Measurements from ENCODE around the gene RGS9BP. TPM values are rescaled to one million over a fixed set of nuclear protein-coding genes. Genes with fewer than 3 reads are reported as not detected.

The RGS9BP gene
- total RNA-seq, 2 donors from 2014 or later, result 0.42 TPM; not detected in 1

DNA sequence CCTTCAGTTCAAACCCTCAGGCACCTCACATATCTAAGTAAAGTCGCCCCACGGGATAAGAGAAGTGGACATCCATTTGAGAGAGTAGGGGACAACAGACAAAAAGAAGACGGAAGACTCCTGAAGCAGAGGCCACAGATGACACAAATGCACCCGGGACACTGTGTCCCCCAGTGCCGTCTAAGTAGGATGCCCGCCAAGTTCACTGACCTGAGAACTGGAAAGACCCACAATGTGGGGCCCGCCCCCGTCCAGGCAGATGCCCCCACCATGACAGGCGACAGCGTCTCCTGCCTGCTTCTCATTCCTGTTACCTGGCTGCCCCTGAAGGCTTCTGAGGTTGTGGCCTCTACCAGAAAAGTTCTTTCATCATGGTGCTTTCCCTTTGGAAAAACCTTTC lies 17.6 kb upstream of the RGS9BP start:
- peaks cover 9% of the 10 kb centered on the region for H3K36me3 ChIP-seq

GRCh38 chr19:32658527-32658926 lies 17.1 kb upstream of the RGS9BP start:
- H3K36me3 ChIP-seq, result peaks cover 9% of the 10 kb centered on the region
- ATAC-seq (ENCODE audit: insufficient number of reproducible peaks, low FRiP score, low read depth), result no peak
- H3K27ac ChIP-seq, result no peak overlapping the region
- TF ChIP-seq, protein P1, sequence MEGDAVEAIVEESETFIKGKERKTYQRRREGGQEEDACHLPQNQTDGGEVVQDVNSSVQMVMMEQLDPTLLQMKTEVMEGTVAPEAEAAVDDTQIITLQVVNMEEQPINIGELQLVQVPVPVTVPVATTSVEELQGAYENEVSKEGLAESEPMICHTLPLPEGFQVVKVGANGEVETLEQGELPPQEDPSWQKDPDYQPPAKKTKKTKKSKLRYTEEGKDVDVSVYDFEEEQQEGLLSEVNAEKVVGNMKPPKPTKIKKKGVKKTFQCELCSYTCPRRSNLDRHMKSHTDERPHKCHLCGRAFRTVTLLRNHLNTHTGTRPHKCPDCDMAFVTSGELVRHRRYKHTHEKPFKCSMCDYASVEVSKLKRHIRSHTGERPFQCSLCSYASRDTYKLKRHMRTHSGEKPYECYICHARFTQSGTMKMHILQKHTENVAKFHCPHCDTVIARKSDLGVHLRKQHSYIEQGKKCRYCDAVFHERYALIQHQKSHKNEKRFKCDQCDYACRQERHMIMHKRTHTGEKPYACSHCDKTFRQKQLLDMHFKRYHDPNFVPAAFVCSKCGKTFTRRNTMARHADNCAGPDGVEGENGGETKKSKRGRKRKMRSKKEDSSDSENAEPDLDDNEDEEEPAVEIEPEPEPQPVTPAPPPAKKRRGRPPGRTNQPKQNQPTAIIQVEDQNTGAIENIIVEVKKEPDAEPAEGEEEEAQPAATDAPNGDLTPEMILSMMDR (IDR thresholded peaks at IDR 0.05), result no peak
- H3K4me1 ChIP-seq (ENCODE audit: control insufficient read depth in 1 of 2, low read depth in 2 of 2), result peaks cover 0 to 4% of the 10 kb centered on the region in 2 donors
- H3K4me3 ChIP-seq, result no peak overlapping the region
- DNase-seq (ENCODE audit: low spot score), result no peak
- H3K27me3 ChIP-seq (replicated peaks; ENCODE audit: insufficient read depth), result no peaks in the 10 kb centered on the region
- no peaks in the 10 kb centered on the region for H3K9me3 ChIP-seq

More for the DNA sequence above, 17.6 kb upstream of the RGS9BP start:
- no peak overlapping the region for H3K27ac ChIP-seq
- no peaks in the 10 kb centered on the region for H3K27me3 ChIP-seq (replicated peaks; ENCODE audit: insufficient read depth)
- H3K4me1 ChIP-seq (ENCODE audit: control insufficient read depth in 1 of 2, low read depth in 2 of 2), result peaks cover 0 to 6% of the 10 kb centered on the region in 2 donors
- TF ChIP-seq, protein P1 (IDR thresholded peaks at IDR 0.05), result no peak
- no peaks in the 10 kb centered on the region for H3K9me3 ChIP-seq
- H3K4me3 ChIP-seq, result no peak overlapping the region
- DNase-seq (ENCODE audit: low spot score) (no peak), ATAC-seq (ENCODE audit: insufficient number of reproducible peaks, low FRiP score, low read depth) (no peak)

DNA sequence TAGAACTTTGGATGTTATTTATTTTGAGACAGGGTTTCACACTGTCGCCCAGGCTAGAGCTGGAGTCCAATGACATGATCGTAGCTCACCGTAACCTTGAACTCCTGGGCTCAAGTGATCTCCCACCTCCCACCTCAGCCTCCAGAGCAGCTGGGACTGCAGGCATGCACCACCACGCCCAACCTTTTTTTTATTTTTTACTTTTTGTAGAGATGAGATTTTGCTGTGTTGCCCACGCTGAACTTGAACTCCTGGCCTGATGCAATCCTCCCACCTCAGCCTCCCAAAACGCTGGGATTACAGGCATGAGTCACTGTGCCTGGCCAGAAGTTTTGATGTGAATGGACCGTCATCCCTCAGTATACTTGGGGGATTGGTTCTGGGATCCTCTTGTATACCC lies 14.3 kb upstream of the RGS9BP start:
- Histone ChIP-seq H3K4me3 (no peak overlapping the region), H3K27me3 (replicated peaks; ENCODE audit: insufficient read depth) (no peaks in the 10 kb centered on the region), H3K4me1 (ENCODE audit: control insufficient read depth in 1 of 2, low read depth in 2 of 2) (peaks cover 0 to 4% of the 10 kb centered on the region in 2 donors), H3K9me3 (no peaks in the 10 kb centered on the region), H3K36me3 (peaks cover 9% of the 10 kb centered on the region), H3K27ac (no peak overlapping the region)
- DNase-seq (ENCODE audit: low spot score) (no peak), ATAC-seq (ENCODE audit: insufficient number of reproducible peaks, low FRiP score, low read depth) (no peak)
- TF ChIP-seq, protein P1 (IDR thresholded peaks at IDR 0.05), result no peak

DNA sequence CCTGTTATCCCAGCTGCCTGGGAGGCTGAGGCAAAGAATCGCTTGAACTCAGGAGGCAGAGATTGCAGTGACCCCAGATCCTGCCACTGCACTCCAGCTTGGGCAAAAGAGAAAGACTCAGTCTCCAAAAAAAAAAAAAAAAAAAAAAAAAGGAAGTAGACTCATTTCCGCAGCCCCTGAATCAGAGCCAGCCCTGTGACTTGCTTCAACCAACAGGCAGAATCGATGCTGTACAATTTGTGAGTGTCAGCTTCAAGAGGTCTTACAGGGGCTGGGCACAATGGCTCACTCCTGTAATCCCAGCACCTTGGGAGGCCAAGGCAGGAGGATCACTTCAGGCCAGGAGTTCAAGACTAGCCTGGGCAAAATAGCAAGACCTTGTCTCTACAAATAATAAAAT lies 13.5 kb upstream of the RGS9BP start:
- no peak for ATAC-seq (ENCODE audit: insufficient number of reproducible peaks, low FRiP score, low read depth)
- Histone ChIP-seq H3K9me3 (no peaks in the 10 kb centered on the region), H3K4me1 (ENCODE audit: control insufficient read depth in 1 of 2, low read depth in 2 of 2) (peaks cover 0 to 4% of the 10 kb centered on the region in 2 donors), H3K27ac (no peak overlapping the region), H3K27me3 (replicated peaks; ENCODE audit: insufficient read depth) (no peaks in the 10 kb centered on the region), H3K4me3 (no peak overlapping the region), H3K36me3 (peaks cover 9% of the 10 kb centered on the region)
- TF ChIP-seq, protein P1 (IDR thresholded peaks at IDR 0.05), result no peak
- DNase-seq (ENCODE audit: low spot score), result no peak

GRCh38 chr19:32666084-32666483 lies 9.6 kb upstream of the RGS9BP start:
- ATAC-seq (ENCODE audit: insufficient number of reproducible peaks, low FRiP score, low read depth) (no peak), DNase-seq (ENCODE audit: low spot score) (no peak)
- TF ChIP-seq, protein P1 (IDR thresholded peaks at IDR 0.05), result no peak
- Histone ChIP-seq H3K27ac (no peak overlapping the region), H3K9me3 (no peaks in the 10 kb centered on the region), H3K27me3 (replicated peaks; ENCODE audit: insufficient read depth) (no peaks in the 10 kb centered on the region), H3K4me3 (no peak overlapping the region), H3K36me3 (no peaks in the 10 kb centered on the region), H3K4me1 (ENCODE audit: control insufficient read depth in 1 of 2, low read depth in 2 of 2) (no peaks in the 10 kb centered on the region)
